Measurements from ENCODE around the gene PRLR.
"Not testable (repeated sequence)": the region's sequence is repeated elsewhere in the genome, so short reads cannot be mapped to it uniquely, and the experiment has no call there.

The PRLR gene

DNA sequence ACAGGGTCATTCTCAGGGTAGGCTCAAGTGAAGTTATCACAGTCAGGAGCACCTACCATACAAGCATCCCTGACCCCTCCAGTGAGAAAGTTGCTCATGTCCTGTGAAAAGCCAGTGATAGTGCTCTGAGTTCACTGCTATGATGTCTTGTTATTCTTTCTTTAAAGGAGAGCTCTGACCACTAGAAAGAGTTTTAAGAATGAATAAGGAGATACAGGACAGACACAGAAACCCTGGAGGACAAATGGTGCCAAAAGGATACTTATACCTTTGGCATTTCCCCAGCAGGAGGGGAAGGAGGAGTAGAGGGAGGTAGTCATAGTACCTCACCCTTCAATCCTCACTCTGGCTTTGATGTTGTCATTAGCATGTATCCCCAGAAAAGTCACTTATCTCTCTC, 98.6 kb downstream of the PRLR start:
- DNase-seq (ENCODE audit: low spot score in 2 of 2): no peak
- no peaks in the 10 kb centered on the region for H3K9me3 ChIP-seq
- in situ Hi-C loops (cut with MboI; ENCODE audit: low sequenced_read_pairs): no loop called here
- no peaks in the 10 kb centered on the region for H3K4me1 ChIP-seq
- no peaks in the 10 kb centered on the region for H3K27me3 ChIP-seq (ENCODE audit: low read depth)
- no peaks in the 10 kb centered on the region for H3K36me3 ChIP-seq (replicated peaks)
- H3K4me3 ChIP-seq: no peak overlapping the region

- H3K27me3 ChIP-seq (ENCODE audit: low read depth): no peaks in the 10 kb centered on the region
- no peak overlapping the region for H3K4me3 ChIP-seq
- H3K4me1 ChIP-seq: no peaks in the 10 kb centered on the region; the same call in 1 of the 2 replicates
- in situ Hi-C loops (cut with MboI; ENCODE audit: low sequenced_read_pairs): no loop called here
- no peaks in the 10 kb centered on the region for H3K36me3 ChIP-seq (replicated peaks)
- no peak for DNase-seq (ENCODE audit: low spot score in 2 of 2)
- H3K9me3 ChIP-seq: no peaks in the 10 kb centered on the region
Observed at GRCh38 chr5:35129921-35130485, 100.3 kb downstream of the PRLR start.

DNA sequence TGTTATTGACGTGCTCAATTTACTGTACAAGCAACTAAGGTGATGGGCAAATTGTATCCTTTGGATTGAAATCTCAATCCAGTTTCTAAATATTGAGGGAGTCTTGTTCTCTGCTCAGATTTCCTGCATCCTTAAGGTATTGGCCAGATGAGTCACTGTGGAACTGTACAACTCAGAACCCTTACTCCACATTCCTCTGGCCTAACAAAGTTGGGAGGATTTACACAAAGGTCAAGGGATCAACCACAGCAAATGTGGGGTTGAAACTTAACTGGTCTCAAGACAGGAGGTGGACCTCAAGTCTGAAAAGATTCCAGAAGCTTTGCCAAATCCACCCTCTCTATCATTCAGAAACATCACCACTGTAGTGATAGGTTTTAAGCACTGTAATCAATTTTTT, 101.0 kb downstream of the PRLR start:
- DNase-seq (ENCODE audit: low spot score in 2 of 2): no peak
- Histone ChIP-seq H3K4me1 (no peaks in the 10 kb centered on the region; the same call in 1 of the 2 replicates), H3K36me3 (replicated peaks) (no peaks in the 10 kb centered on the region), H3K27me3 (ENCODE audit: low read depth) (no peaks in the 10 kb centered on the region), H3K4me3 (no peak overlapping the region), H3K9me3 (no peaks in the 10 kb centered on the region)
- in situ Hi-C loops (cut with MboI; ENCODE audit: low sequenced_read_pairs): no loop called here

DNA sequence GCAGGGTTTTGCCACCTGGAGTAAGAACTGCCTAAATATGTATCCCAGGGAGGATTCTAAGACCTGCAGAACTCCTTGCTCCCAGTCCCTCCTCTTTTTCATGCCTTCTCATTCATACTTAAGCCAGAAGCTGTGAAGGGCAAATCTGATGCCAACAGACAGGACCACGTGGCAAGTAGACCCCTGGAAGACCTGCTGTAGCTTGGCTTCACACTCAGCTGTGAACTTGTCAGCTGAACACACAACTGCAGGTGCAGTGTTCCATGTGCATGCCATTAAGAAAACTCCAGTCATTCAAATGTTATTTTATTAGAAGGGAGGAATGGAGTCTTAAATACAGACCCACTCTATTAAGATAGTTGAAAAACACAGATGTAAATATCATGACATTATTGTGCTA, 103.3 kb downstream of the PRLR start:
- Histone ChIP-seq H3K9me3 (no peaks in the 10 kb centered on the region), H3K4me3 (no peak overlapping the region), H3K36me3 (replicated peaks) (no peaks in the 10 kb centered on the region), H3K4me1 (no peaks in the 10 kb centered on the region; the same call in 1 of the 2 replicates), H3K27me3 (ENCODE audit: low read depth) (no peaks in the 10 kb centered on the region)
- DNase-seq (ENCODE audit: low spot score in 2 of 2): no peak
- in situ Hi-C loops (cut with MboI; ENCODE audit: low sequenced_read_pairs): no loop called here

- DNase-seq (ENCODE audit: low spot score in 2 of 2): no peak
- in situ Hi-C loops (cut with MboI; ENCODE audit: low sequenced_read_pairs): no loop called here
Observed at GRCh38 chr5:35125746-35126145, 104.5 kb downstream of the PRLR start.

GRCh38 chr5:35124932-35125331, 105.4 kb downstream of the PRLR start:
- H3K27me3 ChIP-seq (ENCODE audit: low read depth): no peaks in the 10 kb centered on the region
- in situ Hi-C loops (cut with MboI; ENCODE audit: low sequenced_read_pairs): no loop called here
- H3K9me3 ChIP-seq: no peaks in the 10 kb centered on the region
- no peaks in the 10 kb centered on the region; the same call in 1 of the 2 replicates for H3K4me1 ChIP-seq
- DNase-seq (ENCODE audit: low spot score in 2 of 2): no peak
- H3K36me3 ChIP-seq (replicated peaks): no peaks in the 10 kb centered on the region
- H3K4me3 ChIP-seq: no peak overlapping the region

More at GRCh38 chr5:35125746-35126145, 104.5 kb downstream of the PRLR start:
- Histone ChIP-seq H3K4me3 (no peak overlapping the region), H3K27me3 (ENCODE audit: low read depth) (no peaks in the 10 kb centered on the region), H3K36me3 (replicated peaks) (no peaks in the 10 kb centered on the region), H3K4me1 (no peaks in the 10 kb centered on the region; the same call in 1 of the 2 replicates), H3K9me3 (no peaks in the 10 kb centered on the region)

- no peaks in the 10 kb centered on the region for H3K9me3 ChIP-seq
- no peak overlapping the region for H3K4me3 ChIP-seq
- H3K27me3 ChIP-seq (ENCODE audit: low read depth): no peaks in the 10 kb centered on the region
- H3K36me3 ChIP-seq (replicated peaks): no peaks in the 10 kb centered on the region
- DNase-seq (ENCODE audit: low spot score in 2 of 2): no peak
- no peaks in the 10 kb centered on the region; the same call in 1 of the 2 replicates for H3K4me1 ChIP-seq
- in situ Hi-C loops (cut with MboI; ENCODE audit: low sequenced_read_pairs): no loop called here
Observed at GRCh38 chr5:35122819-35123218, 107.5 kb downstream of the PRLR start.

- DNase-seq (ENCODE audit: low spot score in 2 of 2): no peak
- Histone ChIP-seq H3K4me1 (no peaks in the 10 kb centered on the region; the same call in 1 of the 2 replicates), H3K27me3 (ENCODE audit: low read depth) (no peaks in the 10 kb centered on the region), H3K4me3 (no peak overlapping the region), H3K9me3 (no peaks in the 10 kb centered on the region), H3K36me3 (replicated peaks) (no peaks in the 10 kb centered on the region)
- in situ Hi-C loops (cut with MboI; ENCODE audit: low sequenced_read_pairs): no loop called here
Observed at GRCh38 chr5:35120715-35121114, 109.6 kb downstream of the PRLR start.

GRCh38 chr5:35117967-35118366, 112.3 kb downstream of the PRLR start:
- in situ Hi-C loops (cut with MboI; ENCODE audit: low sequenced_read_pairs): no loop called here
- H3K9me3 ChIP-seq: no peaks in the 10 kb centered on the region
- no peak for DNase-seq (ENCODE audit: low spot score in 2 of 2)
- H3K27me3 ChIP-seq (ENCODE audit: low read depth): no peaks in the 10 kb centered on the region
- no peak overlapping the region for H3K4me3 ChIP-seq
- no peaks in the 10 kb centered on the region for H3K36me3 ChIP-seq (replicated peaks)
- no peaks in the 10 kb centered on the region for H3K4me1 ChIP-seq

DNA sequence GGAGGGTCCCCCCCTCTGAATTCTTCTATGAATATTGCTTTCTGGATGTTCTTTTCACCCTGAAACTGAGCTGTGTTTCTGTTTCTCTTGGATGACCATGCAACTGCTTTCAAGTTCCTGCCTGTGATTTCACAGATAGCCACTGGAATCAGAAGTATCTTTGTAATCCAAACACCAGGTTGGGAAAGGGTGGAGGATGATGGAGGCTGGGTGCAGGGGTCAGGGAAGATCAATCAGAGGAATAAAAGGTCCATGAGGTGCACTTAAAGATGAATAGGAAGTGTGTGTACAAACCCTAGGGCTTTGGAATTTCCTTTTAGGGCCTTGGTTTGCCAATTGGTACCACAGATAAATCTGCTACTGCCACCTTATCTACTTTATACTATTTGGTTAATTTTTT, 114.4 kb downstream of the PRLR start:
- DNase-seq (ENCODE audit: low spot score in 2 of 2): no peak
- no peak overlapping the region for H3K4me3 ChIP-seq
- no peaks in the 10 kb centered on the region for H3K9me3 ChIP-seq
- no peaks in the 10 kb centered on the region for H3K36me3 ChIP-seq (replicated peaks)
- H3K27me3 ChIP-seq (ENCODE audit: low read depth): no peaks in the 10 kb centered on the region
- in situ Hi-C loops (cut with MboI; ENCODE audit: low sequenced_read_pairs): no loop called here
- H3K4me1 ChIP-seq: no peaks in the 10 kb centered on the region

- no peak for DNase-seq (ENCODE audit: low spot score in 2 of 2)
- Histone ChIP-seq H3K4me3 (no peak overlapping the region), H3K36me3 (replicated peaks) (no peaks in the 10 kb centered on the region), H3K4me1 (no peaks in the 10 kb centered on the region), H3K27me3 (ENCODE audit: low read depth) (no peaks in the 10 kb centered on the region), H3K9me3 (no peaks in the 10 kb centered on the region)
- in situ Hi-C loops (cut with MboI; ENCODE audit: low sequenced_read_pairs): no loop called here
Observed at GRCh38 chr5:35114698-35115097, 115.6 kb downstream of the PRLR start.

GRCh38 chr5:35112300-35112699, 118.0 kb downstream of the PRLR start:
- Histone ChIP-seq H3K4me1 (no peaks in the 10 kb centered on the region), H3K36me3 (replicated peaks) (no peaks in the 10 kb centered on the region), H3K27me3 (ENCODE audit: low read depth) (no peaks in the 10 kb centered on the region), H3K4me3 (no peak overlapping the region), H3K9me3 (no peaks in the 10 kb centered on the region)
- no peak for DNase-seq (ENCODE audit: low spot score in 2 of 2)
- in situ Hi-C loops (cut with MboI; ENCODE audit: low sequenced_read_pairs): no loop called here

- H3K36me3 ChIP-seq (replicated peaks); H3K4me3 ChIP-seq; in situ Hi-C loops (cut with MboI; ENCODE audit: low sequenced_read_pairs); H3K9me3 ChIP-seq; H3K4me1 ChIP-seq; H3K27me3 ChIP-seq (ENCODE audit: low read depth): not testable (repeated sequence)
- DNase-seq (ENCODE audit: low spot score in 2 of 2): peak in 1 of 2 experiments; percentile 20
Observed at GRCh38 chr5:35104550-35104949, 125.7 kb downstream of the PRLR start.

DNA sequence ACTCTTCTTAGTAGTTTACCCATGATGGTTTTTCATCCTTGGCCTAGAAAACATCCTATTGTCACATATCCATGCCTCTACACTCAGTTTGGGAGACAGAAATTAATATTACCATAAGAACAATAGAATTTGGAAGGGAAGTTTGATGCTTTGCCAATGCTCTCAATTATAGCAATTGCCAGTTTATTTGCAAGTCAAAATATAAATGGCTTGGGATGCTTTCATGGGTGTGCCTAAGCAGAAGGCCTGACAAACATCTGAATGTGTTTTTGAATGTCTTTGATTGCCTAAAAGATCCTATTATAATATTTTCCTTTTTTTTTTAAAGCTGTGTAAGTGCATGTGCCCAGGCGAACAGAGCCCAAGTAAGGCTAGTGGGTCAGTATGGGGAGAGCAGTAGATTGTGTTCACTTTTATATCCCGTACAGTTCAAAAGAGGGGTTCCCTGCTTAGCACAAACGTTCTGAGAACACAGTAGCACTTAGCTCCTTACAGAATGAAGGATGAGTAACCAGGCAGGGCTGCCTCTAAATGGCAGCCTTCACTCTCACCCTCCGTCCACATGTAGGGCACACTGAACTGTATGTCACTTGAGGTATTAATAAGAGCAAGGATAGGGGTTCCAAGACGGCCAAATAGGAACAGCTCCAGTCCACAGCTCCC, 126.5 kb downstream of the PRLR start:
- no peak for DNase-seq (ENCODE audit: low spot score in 2 of 2)
- Histone ChIP-seq H3K36me3 (replicated peaks) (no peaks in the 10 kb centered on the region), H3K27me3 (ENCODE audit: low read depth) (no peaks in the 10 kb centered on the region), H3K9me3 (no peaks in the 10 kb centered on the region), H3K4me1 (no peaks in the 10 kb centered on the region), H3K4me3 (no peak overlapping the region)
- in situ Hi-C loops (cut with MboI; ENCODE audit: low sequenced_read_pairs): no loop called here

- DNase-seq (ENCODE audit: low spot score in 2 of 2): not testable (repeated sequence)
Observed at GRCh38 chr5:35101720-35102119, 128.6 kb downstream of the PRLR start.

More at GRCh38 chr5:35101720-35102119, 128.6 kb downstream of the PRLR start:
- H3K4me1 ChIP-seq; in situ Hi-C loops (cut with MboI; ENCODE audit: low sequenced_read_pairs); H3K9me3 ChIP-seq; H3K27me3 ChIP-seq (ENCODE audit: low read depth); H3K36me3 ChIP-seq (replicated peaks); H3K4me3 ChIP-seq: not testable (repeated sequence)
